ENCODE measurements around the gene KHNYN.
"Not testable (repeated sequence)": the region's sequence is repeated elsewhere in the genome, so short reads cannot be mapped to it uniquely, and the experiment has no call there.

The KHNYN gene

DNA sequence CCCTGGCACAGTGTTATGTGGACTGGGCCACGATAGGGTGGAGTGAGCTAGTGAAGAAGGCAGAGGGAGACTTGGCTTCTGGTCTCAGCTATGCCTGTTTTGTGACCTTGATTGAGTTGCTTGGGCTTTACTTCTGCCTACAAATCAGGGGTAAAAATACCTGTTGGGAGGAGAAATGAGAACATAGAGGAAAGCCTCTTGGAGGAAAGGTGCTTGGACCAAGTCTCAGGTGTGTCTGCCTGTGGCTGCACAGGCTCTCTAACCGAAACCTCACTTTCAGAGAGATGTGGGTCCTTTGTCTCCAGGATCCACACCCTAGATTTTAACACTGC, 7.9 kb downstream of the KHNYN start:
- DNase-seq (ENCODE audit: low read depth), result no peak

DNA sequence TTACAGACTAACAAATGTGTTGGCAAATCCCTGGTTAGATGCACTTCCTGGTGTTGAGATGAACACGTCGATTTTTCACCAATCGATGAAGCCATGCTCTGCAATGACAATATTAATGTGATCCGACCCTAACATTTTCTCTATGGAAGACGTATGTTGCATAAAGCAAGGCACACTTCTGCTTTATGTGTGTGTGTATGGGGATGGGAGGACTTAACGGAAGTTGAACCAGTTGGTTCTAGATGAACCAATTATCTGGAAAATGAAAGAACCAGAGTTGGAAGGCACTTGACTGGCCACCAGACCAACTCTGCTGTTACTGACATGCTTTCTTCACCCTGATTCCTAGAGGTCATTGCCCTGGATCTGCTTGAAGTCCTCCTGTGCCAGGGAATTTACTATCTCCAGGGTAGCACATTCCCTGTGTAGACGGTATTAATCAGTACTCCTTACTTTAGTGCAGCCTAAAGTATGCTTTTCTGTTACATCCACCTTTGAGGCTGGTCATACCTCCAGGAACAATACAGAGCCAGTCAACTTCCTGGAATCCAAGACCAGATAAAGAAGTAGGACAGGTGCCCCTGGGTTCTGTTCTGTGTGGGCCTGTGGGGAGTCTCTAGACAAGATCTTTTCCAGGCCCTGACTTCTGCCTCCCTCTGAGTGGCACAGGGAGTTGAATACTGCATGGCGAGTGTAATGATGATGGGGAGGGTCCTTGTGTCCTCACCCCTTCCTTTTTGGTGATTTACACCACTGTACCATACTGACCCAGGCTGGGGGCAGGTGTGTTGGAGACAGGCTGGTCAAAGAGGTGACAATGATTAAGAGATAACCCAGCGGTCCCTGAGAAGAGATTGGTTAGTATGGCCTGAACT, 8.7 kb downstream of the KHNYN start:
- no peak for DNase-seq (ENCODE audit: low read depth)

DNA sequence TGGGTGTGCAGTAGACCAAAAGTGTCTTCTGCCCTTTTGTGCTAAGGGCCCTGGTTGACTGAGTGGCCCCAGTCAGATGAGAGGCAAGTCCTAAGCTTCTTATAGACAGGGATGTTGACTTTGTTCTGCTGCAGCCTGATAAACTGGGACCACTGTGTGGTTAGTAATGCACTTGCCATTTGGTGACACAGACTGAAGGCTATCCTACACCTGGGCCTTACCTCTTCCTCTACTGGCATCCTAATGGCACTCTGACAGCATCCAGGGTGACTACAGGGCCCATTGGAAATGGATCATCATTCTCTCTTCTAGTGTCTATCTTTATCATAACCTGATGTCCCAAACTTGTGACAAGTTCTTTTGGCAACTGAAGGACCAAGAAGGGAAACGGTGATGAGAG, 9.5 kb downstream of the KHNYN start:
- no peak for DNase-seq (ENCODE audit: low read depth)

DNA sequence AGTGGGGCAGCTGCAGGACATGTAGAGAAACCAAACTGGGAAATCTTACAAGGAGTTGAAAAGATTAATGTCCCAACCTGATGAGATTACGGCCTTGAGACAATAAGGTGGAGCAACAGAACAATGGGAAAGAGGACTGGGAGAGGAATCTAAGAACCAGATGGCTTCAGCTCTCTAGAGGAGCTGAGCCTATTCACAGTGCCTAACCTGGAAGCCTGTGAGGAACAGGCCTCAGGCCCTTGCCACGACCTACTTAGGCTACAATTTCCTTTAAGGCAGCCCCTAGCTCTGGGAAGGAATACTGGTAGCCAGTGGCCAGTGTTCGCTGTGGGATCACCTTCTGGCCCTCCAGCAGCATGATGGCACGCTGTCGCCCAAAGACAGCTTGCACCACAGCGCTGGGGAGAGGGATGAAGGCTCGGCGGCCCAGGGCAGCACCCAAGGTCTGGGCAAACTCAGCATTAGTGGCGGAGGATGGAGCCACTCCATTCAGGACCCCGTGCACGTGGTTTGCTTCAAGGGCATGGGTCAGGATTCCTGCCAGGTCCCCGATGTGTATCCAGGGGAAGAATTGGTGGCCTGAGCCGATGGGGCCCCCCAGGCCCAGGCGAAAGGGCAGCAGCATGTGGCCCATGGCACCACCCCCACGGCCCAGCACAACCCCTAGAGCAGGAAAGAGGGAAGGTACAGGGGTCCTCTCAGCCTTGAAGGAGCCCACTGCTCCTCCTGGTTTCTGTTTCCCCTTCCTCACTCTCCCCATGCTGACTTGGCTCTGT, 10.3 kb downstream of the KHNYN start:
- DNase-seq (ENCODE audit: low read depth), result no peak

DNA sequence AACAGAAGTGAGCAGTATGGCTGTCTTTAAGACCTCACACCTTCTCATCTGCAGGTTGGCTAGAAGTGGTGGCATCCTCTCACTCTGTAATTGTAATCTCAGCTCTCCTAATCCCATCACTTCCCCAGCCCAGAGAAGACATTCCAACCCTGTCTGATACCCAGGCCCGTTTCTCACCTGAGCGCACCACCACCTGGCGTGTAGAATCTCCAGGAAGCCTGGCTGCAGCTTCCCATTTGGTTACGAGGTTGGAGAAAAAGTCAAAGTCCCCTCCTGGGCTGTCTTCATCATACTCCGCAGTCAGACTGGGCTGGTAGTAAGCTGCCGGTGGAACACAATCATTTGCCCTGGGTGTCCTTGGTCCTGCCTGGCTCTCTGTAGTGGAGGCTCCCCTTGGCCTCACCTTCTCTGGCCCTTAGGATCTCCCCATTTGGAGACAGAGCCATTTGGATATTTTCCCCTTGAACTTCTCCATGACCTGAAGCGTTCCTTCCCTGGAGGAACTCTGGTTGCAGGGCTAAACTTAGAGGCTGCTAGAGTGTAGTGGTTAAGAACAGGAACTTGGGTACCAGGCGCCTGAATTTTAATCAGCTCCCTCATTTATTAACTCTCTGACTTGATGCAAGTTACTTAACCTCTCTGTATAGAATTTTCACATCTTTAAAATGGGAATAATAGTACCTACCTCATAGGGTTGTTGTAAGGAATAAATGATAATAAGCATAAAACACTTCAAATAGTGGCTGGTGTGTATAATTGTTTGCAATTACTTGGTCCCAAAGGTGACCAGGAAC, 11.0 kb downstream of the KHNYN start:
- DNase-seq (ENCODE audit: low read depth), result no peak

DNA sequence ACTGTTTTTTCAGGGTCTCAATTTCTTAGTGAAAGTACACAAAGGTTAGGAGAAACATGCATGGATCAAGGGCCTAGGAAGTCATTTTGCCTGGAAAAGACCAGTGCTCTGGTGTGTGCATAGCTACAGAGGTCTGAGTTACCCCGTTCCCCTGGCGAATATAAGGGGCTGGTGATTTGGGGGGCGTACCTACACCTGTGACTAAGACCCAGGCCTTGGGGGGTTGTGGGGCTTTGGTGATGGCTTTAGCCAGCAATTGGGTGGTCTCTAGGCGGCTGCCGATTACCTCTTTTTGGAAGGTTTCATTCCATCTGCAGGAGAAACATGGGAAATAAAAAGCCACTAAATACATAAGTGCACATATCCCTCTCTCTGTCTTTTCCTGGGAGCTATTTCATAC, 11.7 kb downstream of the KHNYN start:
- DNase-seq (ENCODE audit: low read depth), result no peak

DNA sequence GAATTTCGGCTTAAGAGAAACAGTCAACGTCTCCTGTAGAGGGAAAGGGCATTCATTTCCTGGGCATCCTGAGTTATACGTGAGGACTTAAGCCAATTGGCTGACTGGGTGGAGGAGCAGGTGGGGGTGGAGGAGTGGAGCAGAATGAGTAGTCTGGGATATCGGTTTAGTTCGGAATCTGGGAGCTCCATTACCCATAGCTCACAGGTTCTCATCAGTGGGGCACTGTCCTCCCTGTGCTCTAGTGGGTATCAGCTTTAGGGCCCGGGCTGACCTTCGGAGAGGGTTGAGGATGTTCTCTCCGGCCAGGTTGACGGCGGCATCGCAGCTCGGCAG, 12.1 kb downstream of the KHNYN start:
- DNase-seq (ENCODE audit: low read depth), result no peak

DNA sequence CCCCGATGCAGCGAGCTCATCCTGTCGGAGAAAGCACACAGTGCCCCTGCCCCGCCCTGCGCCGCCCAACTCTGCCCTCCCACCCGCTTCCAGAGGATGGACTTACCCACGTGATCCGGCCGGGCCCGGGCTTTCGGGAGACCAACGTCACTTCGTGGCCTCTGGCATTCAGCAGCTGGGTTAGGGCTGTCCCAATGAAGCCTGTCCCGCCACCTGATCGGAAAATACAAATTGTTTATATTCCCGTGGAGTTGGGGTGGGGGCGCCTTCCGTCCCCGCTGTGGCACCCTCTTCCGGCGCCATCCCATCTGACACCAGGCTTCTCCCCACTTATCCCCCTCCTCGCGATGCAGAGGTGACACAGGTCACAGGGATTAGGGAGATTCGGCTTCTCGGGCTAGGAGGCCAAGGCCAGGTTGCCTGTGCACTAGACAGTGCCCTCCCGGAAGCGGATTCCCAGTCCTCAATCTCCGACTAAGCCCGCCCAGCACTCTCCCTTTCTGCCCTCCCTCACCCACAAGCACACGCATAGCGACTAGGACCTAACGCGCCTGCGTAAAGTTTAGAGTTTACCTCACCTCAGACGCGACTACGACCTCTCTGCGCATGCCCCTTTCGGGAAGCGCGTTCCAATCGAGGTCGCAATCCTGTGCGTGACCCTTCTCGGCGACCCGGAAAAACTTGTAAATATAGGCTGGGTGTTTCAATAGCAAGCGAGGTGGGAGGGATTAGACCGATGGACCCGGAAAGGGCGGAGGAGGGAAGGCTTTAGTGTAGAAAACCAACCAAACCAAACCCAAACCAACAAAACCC, 12.7 kb downstream of the KHNYN start, which contains the start of gene SDR39U1:
Gene SDR39U1, minus strand, starts transcription at position 537 of the 813 bp plus-strand sequence. Its CDS starts 7 bp downstream, at position 530.
- DNase-seq (ENCODE audit: low read depth), result peak; percentile 91

DNA sequence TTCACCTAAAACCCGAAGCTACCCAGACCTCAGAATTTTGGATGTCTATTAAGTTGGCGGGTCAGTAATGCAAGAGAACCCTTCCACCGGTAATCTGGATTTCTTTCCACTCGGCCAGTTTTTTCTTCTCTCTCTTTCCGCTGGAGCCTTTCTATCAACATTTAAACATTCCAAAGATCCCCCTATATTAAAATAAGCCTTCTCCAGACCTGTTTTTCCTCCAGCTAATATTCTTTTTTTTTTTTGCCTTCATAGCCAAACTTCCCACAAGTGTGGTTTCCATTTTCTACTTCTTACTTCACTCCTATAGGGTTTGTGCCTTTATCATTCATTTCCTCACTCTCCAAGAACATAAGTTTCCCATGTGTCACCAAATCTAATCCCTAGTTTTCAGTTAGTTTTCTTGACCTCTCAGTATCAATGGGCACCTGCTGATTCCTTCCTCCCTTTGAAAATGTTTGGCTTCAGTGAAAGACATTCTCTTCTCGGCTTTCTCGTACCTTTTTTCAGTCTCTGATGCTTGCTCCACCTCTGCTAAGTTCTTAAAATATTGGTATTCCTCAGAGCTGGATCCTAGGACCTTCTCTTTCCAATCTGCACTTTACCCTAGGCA, 13.4 kb downstream of the KHNYN start:
- DNase-seq (ENCODE audit: low read depth), result no peak

DNA sequence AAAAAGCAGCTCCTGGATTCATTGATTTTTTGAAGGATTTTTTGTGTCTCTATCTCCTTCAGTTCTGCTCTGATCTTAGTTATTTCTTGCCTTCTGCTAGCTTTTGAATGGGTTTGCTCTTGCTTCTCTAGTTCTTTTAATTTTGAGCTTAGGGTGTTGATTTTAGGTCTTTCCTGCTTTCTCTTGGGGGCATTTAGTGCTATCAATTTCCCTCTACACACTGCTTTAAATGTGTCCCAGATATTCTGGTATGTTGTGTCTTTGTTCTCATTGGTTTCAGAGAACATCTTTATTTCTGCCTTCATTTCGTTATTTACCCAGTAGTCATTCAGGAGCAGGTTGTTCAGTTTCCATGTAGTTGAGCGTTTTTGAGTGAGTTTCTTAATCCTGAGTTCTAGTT, 21.1 kb downstream of the KHNYN start:
- not testable (repeated sequence) for DNase-seq (ENCODE audit: low read depth)

DNA sequence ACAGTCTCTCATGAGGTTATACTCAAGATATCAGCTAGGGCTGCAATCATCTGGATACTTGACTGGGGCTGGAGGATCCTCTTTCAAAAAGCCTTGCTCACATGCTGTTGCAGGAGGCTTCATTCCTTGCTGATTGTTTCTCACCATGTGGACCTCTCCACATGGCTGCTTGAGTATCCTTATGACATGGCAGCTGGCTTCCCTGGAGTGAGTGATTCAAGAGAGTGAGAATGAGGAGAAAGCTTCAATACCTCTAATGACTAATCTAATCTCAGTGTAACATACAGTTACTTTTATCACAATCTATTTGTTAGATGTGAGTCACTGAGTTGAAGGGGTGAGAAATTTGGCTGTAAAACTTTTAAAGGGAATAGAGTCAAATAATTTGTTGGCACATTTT, 27.2 kb downstream of the KHNYN start:
- DNase-seq (ENCODE audit: low read depth), result no peak

DNA sequence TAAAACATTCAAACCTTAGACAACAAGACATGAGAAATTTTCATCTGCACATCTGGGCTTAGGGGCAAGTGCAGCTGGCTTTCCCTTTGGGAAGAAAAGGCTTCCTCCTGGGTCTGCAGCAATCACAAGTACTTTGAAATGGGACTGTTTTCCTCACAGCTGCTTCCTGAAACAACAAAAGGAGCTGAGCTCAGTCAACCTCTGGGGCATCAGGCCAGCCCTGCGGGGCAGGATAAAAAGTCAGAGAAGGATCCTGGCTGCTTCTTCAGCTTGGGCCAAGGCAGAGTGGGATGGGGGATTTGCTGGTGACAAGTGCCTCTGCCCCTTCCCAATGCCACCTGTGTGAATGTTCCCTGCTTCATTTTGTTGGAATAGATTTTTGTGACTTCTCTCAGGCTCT, 29.0 kb downstream of the KHNYN start:
- no peak for DNase-seq (ENCODE audit: low read depth)

DNA sequence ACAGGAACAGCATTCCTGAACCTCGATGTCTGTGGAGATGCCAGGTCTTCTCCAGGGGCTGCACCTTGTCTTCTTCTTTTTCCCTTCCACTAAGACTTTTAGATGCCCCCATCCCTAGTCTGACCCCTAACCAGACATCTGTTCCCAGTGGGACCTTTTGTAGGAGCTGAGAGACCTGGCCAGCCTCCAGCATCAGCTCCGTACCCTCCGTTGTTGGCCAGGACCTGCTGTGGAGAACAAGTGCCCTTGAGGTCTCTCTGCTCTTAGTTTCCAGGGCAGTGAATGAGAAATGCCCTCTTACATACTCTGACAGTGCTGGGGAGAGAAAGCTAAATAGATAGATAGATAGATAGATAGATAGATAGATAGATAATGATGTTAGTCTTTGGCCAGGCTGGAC, 29.6 kb downstream of the KHNYN start:
- no peak for DNase-seq (ENCODE audit: low read depth)

DNA sequence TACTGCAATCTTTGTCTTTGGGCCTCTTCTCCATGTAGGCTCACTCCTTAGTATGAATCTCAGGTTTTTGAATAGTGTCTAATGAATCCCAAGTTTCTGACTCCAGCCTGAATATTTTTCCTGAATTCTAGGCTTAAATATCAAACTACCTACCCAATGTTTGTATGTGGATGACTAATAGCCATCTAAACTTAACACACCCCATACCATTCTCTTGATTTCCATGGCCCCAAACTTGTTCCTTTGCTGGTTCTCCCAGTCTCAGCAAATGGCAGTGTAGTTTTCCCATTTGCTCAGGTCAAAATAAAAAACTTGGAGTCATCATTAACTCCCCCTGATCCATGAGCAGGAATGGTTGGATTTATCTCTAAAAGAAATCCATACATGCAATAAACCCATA, 31.6 kb downstream of the KHNYN start:
- no peak for DNase-seq (ENCODE audit: low read depth)

DNA sequence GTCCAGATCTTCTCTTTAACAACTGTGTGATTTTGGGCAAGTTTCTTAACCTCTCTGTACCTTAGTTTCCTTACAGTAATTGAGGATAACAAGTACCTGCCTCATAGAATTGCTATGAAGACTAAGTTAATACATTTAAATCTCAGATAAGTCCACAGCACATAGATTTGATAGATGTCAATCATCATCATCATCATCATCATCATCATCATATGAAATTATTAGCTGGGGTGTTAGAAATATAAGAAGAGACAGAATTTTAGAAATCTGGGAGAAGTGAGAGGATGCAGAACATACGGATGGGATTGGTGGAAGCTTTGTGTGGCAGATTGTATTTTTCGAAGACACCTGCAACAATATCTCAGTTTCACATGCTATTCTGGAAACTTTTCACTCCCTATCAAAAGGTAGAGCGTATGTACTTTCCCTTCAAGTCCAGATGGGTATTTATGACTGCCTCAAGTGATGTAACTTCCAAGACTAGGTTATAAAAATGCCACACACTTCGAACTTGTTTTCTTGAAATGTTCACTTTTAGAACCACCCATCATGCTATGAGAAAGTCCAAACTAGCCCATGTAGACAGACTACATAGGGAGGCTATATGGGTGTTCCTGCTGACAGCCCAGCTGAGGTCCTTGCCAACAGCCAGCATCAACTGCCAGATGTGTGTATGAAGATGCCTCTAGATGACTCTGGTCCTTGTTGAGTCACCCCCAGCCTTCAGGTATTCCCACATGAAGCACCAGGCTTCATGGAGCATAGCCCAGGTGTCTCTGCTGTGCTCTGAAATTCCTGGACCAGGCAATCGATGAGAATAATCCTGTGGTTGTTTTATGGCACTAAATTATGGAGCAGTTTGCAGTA, 33.5 kb downstream of the KHNYN start:
- DNase-seq (ENCODE audit: low read depth), result no peak

DNA sequence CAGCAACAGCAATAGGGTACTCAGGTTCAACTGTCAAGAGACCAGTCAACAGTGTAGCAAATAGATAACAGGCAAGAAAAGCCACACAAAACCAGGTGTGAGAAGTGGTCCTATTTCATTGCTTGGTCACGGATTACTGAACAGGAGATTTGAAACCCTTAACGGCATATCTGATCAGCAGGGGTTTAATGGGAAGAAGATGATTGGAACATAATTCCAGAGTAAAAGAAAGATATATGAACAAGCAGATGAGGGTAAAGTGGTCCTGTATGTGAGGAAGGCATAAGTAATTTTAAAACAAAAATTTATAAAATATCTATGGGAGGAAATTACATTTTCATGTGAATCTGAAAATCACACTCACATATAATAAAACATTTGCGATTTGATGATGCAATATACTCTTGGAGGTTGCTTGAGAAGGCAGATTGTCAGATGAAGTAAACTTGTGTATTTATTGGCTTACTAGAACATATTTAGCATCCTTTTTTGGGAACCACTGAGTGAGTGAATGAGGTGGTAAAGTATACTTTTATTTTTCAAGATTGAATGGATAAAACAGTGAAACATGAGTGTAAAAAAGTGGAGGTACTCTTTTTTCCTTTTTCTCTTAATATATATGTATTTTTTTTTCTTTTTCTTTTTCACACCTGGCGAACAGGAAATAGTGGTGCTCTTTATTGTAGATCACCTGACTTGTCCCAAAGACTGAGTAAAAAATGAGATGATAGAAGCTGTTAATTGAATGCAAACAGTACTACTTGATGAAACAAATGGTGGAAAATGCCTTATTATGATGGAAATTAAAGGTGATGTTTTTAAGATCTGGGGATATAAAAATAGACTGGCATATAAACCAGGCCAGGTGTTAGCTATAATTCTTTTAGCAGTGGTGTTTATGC, 34.4 kb downstream of the KHNYN start:
- no peak for DNase-seq (ENCODE audit: low read depth)

DNA sequence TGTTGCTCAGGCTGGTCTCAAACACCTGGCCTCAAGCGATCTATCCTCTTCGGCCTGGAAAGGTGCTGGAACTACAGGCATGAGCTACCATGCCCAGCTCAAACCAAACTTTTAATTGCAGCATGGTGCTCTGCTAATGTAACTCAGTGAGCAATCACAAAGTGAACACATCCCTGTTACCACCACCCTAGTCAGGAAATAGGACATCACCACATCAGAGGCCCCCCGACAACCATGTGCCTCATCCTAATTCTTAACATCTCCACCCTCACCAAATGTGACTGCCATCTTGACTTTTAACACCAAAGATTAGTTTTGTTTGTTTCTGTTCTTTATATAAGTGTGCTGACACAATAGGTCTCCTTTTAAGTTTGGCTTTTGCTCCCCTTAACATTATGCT, 35.6 kb downstream of the KHNYN start:
- no peak for DNase-seq (ENCODE audit: low read depth)

DNA sequence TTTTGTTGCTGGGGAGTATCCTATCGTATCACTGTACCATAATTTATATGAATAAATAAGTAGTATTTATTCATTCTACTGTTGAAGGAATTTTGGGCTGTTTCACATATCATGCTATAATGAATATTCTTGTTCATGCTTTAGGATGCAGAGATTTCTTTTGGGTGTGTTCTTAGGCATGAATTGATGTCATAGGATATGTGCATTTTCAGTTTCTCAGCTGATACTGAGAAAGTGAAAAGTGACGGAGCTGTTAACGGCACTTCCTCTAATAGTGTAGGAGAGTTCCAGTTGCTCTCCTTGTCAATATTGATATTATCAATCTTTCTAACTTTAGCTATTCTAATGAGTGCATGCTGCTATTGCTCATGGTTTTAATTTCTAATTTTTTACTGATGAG, 36.1 kb downstream of the KHNYN start:
- DNase-seq (ENCODE audit: low read depth), result no peak

DNA sequence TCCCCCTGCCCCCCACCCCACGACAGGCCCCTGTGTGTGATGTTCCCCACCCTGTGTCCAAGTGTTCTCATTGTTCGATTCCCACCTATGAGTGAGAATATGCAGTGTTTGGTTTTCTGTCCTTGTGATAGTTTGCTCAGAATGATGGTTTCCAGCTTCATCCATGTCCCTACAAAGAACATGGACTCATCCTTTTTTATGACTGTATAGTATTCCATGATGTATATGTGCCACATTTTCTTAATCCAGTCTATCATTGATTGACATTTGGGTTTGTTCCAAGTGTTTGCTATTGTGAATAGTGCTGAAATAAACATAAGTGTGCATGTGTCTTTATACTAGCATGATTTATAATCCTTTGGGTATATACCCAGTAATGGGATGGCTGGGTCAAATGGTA, 40.7 kb downstream of the KHNYN start:
- not testable (repeated sequence) for DNase-seq (ENCODE audit: low read depth)

Data from activated T-cell treated with anti-CD3 and anti-CD28 coated beads for 48 hours (primary cell).